ENCODE results near the gene EXOC7. TPM values are rescaled to one million over a fixed set of nuclear protein-coding genes. Genes with fewer than 3 reads are reported as not detected.
A peak's percentile ranks its signal among the peaks of the same experiment; 100 is the strongest.

EXOC7 gene
- total RNA-seq, 2 experiments from 2014 or later = 122 to 173 TPM

GRCh38 chr17:76115138-76115754 is 11.7 kb upstream of the EXOC7 start:
- POLR2A ChIA-PET = interaction anchor here (0.5 kb wide), 1 partner anchor 97 kb away, joined by 3 read pairs; no protein-coding TSS in a partner anchor
- TF ChIP-seq CTCF (conservative IDR thresholded peaks at IDR 0.05; ENCODE audit: low read length) (no peak), EZH2phosphoT487 (IDR thresholded peaks at IDR 0.05; ENCODE audit: borderline replicate concordance, low read depth, low read length) (no peak)
- Histone ChIP-seq H3K4me3 (ENCODE audit: low read depth, low read length, poor library complexity, severe bottlenecking) (no peak overlapping the region), H4K20me1 (ENCODE audit: insufficient read depth, low read length) (no peaks in the 10 kb centered on the region), H3K9me3 (ENCODE audit: low read length) (0 out of 2 replicates have a peak, but pooled peaks cover 3% of the 10 kb centered on the region), H3K4me1 (ENCODE audit: insufficient read depth, low read length, poor library complexity, severe bottlenecking) (peaks cover 2% of the 10 kb centered on the region), H3K27ac (ENCODE audit: low read depth, low read length, poor library complexity, severe bottlenecking) (no peak overlapping the region), H3K4me2 (ENCODE audit: low read length) (no peak overlapping the region), H3K36me3 (ENCODE audit: insufficient read depth, low read length) (no peaks in the 10 kb centered on the region), H3K9me2 (ENCODE audit: insufficient read depth, low read length) (no peaks in the 10 kb centered on the region), H2AFZ (ENCODE audit: low read length) (no peak overlapping the region), H3K79me2 (ENCODE audit: insufficient read depth, low read depth, low read length) (no peaks in the 10 kb centered on the region)
- no peak for DNase-seq (ENCODE audit: low spot score)
- intact Hi-C loops (cut with micrococcal nuclease; ENCODE audit: unreplicated experiment) = no loop called here
- BruUV-seq (replicated peaks) = no TSS peak
- CTCF ChIA-PET (ENCODE audit: unreplicated experiment) = interaction anchor here (0.9 kb wide), 1 partner anchor 65 kb away, joined by 3 read pairs; no protein-coding TSS in a partner anchor

GRCh38 chr17:76111956-76112355 is 8.4 kb upstream of the EXOC7 start:
- no peak overlapping the region for H3K4me3 ChIP-seq (ENCODE audit: low read depth, low read length, poor library complexity, severe bottlenecking)
- no peak overlapping the region for H2AFZ ChIP-seq (ENCODE audit: low read length)
- no peak overlapping the region for H3K27ac ChIP-seq (ENCODE audit: low read depth, low read length, poor library complexity, severe bottlenecking)
- intact Hi-C loops (cut with micrococcal nuclease; ENCODE audit: unreplicated experiment) = no loop called here
- no peak overlapping the region for H3K4me2 ChIP-seq (ENCODE audit: low read length)
- POLR2A ChIA-PET = no interaction called here
- CTCF ChIA-PET (ENCODE audit: unreplicated experiment) = no interaction called here
- no peaks in the 10 kb centered on the region for H4K20me1 ChIP-seq (ENCODE audit: insufficient read depth, low read length)
- no peak for TF ChIP-seq EZH2phosphoT487 (IDR thresholded peaks at IDR 0.05; ENCODE audit: borderline replicate concordance, low read depth, low read length)
- no peak for TF ChIP-seq CTCF (conservative IDR thresholded peaks at IDR 0.05; ENCODE audit: low read length)
- H3K4me1 ChIP-seq (ENCODE audit: insufficient read depth, low read length, poor library complexity, severe bottlenecking) = peaks cover under 1% of the 10 kb centered on the region
- H3K9me2 ChIP-seq (ENCODE audit: insufficient read depth, low read length) = no peaks in the 10 kb centered on the region
- DNase-seq (ENCODE audit: low spot score) = no peak
- H3K36me3 ChIP-seq (ENCODE audit: insufficient read depth, low read length) = no peaks in the 10 kb centered on the region
- BruUV-seq (replicated peaks) = no TSS peak
- H3K79me2 ChIP-seq (ENCODE audit: insufficient read depth, low read depth, low read length) = no peaks in the 10 kb centered on the region
- 0 out of 2 replicates have a peak, but pooled peaks cover 3% of the 10 kb centered on the region for H3K9me3 ChIP-seq (ENCODE audit: low read length)

GRCh38 chr17:76107509-76107908 is 3.9 kb upstream of the EXOC7 start:
- no peaks in the 10 kb centered on the region for H4K20me1 ChIP-seq (ENCODE audit: insufficient read depth, low read length)
- no TSS peak for BruUV-seq (replicated peaks)
- peaks cover 4% of the 10 kb centered on the region; the same call in 1 of the 2 replicates for H3K79me2 ChIP-seq (ENCODE audit: insufficient read depth, low read depth, low read length)
- no peaks in the 10 kb centered on the region for H3K9me3 ChIP-seq (ENCODE audit: low read length)
- H3K9me2 ChIP-seq (ENCODE audit: insufficient read depth, low read length) = no peaks in the 10 kb centered on the region
- intact Hi-C loops (cut with micrococcal nuclease; ENCODE audit: unreplicated experiment) = loop anchor here (1.0 to 10.0 kb wide), 2 partner anchors 93 to 203 kb away; partner anchors contain the start of gene MRPL38
- ChIA-PET CTCF (ENCODE audit: unreplicated experiment) (no interaction called here), POLR2A (interaction anchor here (0.6 to 0.7 kb wide), 2 partner anchors 49 to 316 kb away, joined by 3 to 5 read pairs; no protein-coding TSS in a partner anchor)
- no peak overlapping the region for H3K4me3 ChIP-seq (ENCODE audit: low read depth, low read length, poor library complexity, severe bottlenecking)
- no peak overlapping the region for H3K27ac ChIP-seq (ENCODE audit: low read depth, low read length, poor library complexity, severe bottlenecking)
- H2AFZ ChIP-seq (ENCODE audit: low read length) = no peak overlapping the region
- TF ChIP-seq EZH2phosphoT487 (IDR thresholded peaks at IDR 0.05; ENCODE audit: borderline replicate concordance, low read depth, low read length) (no peak), CTCF (conservative IDR thresholded peaks at IDR 0.05; ENCODE audit: low read length) (peak; percentile 80)
- peaks cover 23% of the 10 kb centered on the region for H3K4me1 ChIP-seq (ENCODE audit: insufficient read depth, low read length, poor library complexity, severe bottlenecking)
- no peak overlapping the region for H3K4me2 ChIP-seq (ENCODE audit: low read length)
- DNase-seq (ENCODE audit: low spot score) = peak; percentile 74
- no peaks in the 10 kb centered on the region for H3K36me3 ChIP-seq (ENCODE audit: insufficient read depth, low read length)

Measured in OCI-LY7 (cell line).